H9 (cell line): ENCODE measurements around the gene EML4. TPM values are rescaled to one million over a fixed set of nuclear protein-coding genes. Genes with fewer than 3 reads are reported as not detected.

Experiments used
- DNase-seq: peaks from one replicate; pipeline ENCODE4 v3.0.0-alpha.2; 2017
- H2AFZ ChIP-seq: one replicate; pipeline ENCODE4 v1.6.1; 2013; ENCODE audit warnings: mild to moderate bottlenecking, low read length, control low read depth, moderate library complexity
- H2AK5ac ChIP-seq: 2 replicates; pipeline ENCODE4 v1.6.1; 2013; ENCODE audit warnings: low read length, control low read depth, mixed read lengths; ENCODE audit not compliant: insufficient read length
- H2BK120ac ChIP-seq: one replicate; pipeline ENCODE4 v1.6.1; 2013; ENCODE audit warnings: low read depth, mild to moderate bottlenecking, low read length, control low read depth, inconsistent platforms; ENCODE audit not compliant: poor library complexity, severe bottlenecking
- H2BK12ac ChIP-seq: 2 replicates; pipeline ENCODE4 v1.6.1; 2013; ENCODE audit warnings: low read length, control low read depth, mixed read lengths, low read depth; ENCODE audit not compliant: insufficient read length
- H2BK15ac ChIP-seq: 2 replicates; pipeline ENCODE4 v1.6.1; 2013; ENCODE audit warnings: low read depth, low read length, control low read depth
- H2BK20ac ChIP-seq: one replicate; pipeline ENCODE4 v1.6.1; 2013; ENCODE audit warnings: low read depth, mild to moderate bottlenecking, low read length, control low read depth, inconsistent platforms; ENCODE audit not compliant: poor library complexity, severe bottlenecking
- H2BK5ac ChIP-seq: 2 replicates; pipeline ENCODE4 v1.6.1; 2013; ENCODE audit warnings: low read length, control low read depth, mixed read lengths; ENCODE audit not compliant: insufficient read length
- H3K14ac ChIP-seq: 2 replicates; pipeline ENCODE4 v1.6.1; 2013; ENCODE audit warnings: low read length, control low read depth; ENCODE audit not compliant: insufficient read depth
- H3K18ac ChIP-seq: 2 replicates; pipeline ENCODE4 v1.6.1; 2013; ENCODE audit warnings: low read depth, mild to moderate bottlenecking, mixed read lengths, low read length, control low read depth; ENCODE audit not compliant: insufficient read length
- H3K23ac ChIP-seq: 2 replicates; pipeline ENCODE4 v1.6.1; 2013; ENCODE audit warnings: low read length, control low read depth, mixed read lengths, low read depth; ENCODE audit not compliant: insufficient read length
- H3K23me2 ChIP-seq: 2 replicates; pipeline ENCODE4 v1.6.1; 2013; ENCODE audit warnings: low read depth, mild to moderate bottlenecking, mixed read lengths, low read length, control low read depth; ENCODE audit not compliant: insufficient read length, poor library complexity, severe bottlenecking
- H3K27ac ChIP-seq: 2 replicates; pipeline ENCODE4 v1.5.1; 2013; ENCODE audit warnings: low read length, control low read depth, mixed read lengths, low read depth; ENCODE audit not compliant: insufficient read length
- H3K27me3 ChIP-seq: 2 replicates; pipeline ENCODE4 v1.6.1; 2013; ENCODE audit warnings: low read length, control low read depth, inconsistent platforms; ENCODE audit not compliant: insufficient read depth
- H3K4ac ChIP-seq: 2 replicates; pipeline ENCODE4 v1.6.1; 2013; ENCODE audit warnings: low read depth, mild to moderate bottlenecking, control low read depth, inconsistent platforms, low read length, moderate library complexity
- H3K4me1 ChIP-seq: 2 replicates; pipeline ENCODE4 v1.6.1; 2013; ENCODE audit warnings: low read length, control low read depth, inconsistent platforms; ENCODE audit not compliant: insufficient read depth
- H3K4me2 ChIP-seq: 2 replicates; pipeline ENCODE4 v1.6.1; 2013; ENCODE audit warnings: low read length, control low read depth, mixed read lengths; ENCODE audit not compliant: insufficient read length, insufficient read depth
- H3K56ac ChIP-seq: 2 replicates; pipeline ENCODE4 v1.6.1; 2013; ENCODE audit warnings: low read depth, mild to moderate bottlenecking, mixed read lengths, low read length, control low read depth; ENCODE audit not compliant: insufficient read length
- H3K79me1 ChIP-seq: 2 replicates; pipeline ENCODE4 v1.6.1; 2013; ENCODE audit warnings: low read depth, mild to moderate bottlenecking, moderate library complexity, low read length, control low read depth, inconsistent platforms; ENCODE audit not compliant: insufficient read depth, poor library complexity, severe bottlenecking
- H3K79me2 ChIP-seq: 2 replicates; pipeline ENCODE4 v1.6.1; 2013; ENCODE audit warnings: low read length, control low read depth, inconsistent platforms; ENCODE audit not compliant: insufficient read depth
- H3K9ac ChIP-seq: 2 replicates; pipeline ENCODE4 v1.6.1; 2013; ENCODE audit warnings: low read length, control low read depth, mixed read lengths; ENCODE audit not compliant: insufficient read length; ENCODE audit errors: extremely low read depth
- H3K9me3 ChIP-seq: one replicate; pipeline ENCODE4 v1.6.1; 2013; ENCODE audit warnings: low read depth, low read length, inconsistent platforms; ENCODE audit not compliant: control insufficient read depth
- H3T11ph ChIP-seq: one replicate; pipeline ENCODE4 v1.6.1; 2013; ENCODE audit warnings: mild to moderate bottlenecking, low read length, control low read depth, inconsistent platforms
- H4K20me1 ChIP-seq: one replicate; pipeline ENCODE4 v1.6.1; 2013; ENCODE audit not compliant: control insufficient read depth, insufficient read length, insufficient read depth
- H4K5ac ChIP-seq: 2 replicates; pipeline ENCODE4 v1.6.1; 2013; ENCODE audit warnings: low read depth, mild to moderate bottlenecking, mixed read lengths, low read length, control low read depth; ENCODE audit not compliant: insufficient read length
- H4K8ac ChIP-seq: replicated peaks from 2 replicates; pipeline ENCODE4 v1.6.1; 2013; ENCODE audit warnings: low read length, control low read depth, mixed read lengths, low read depth; ENCODE audit not compliant: insufficient read length
- H4K91ac ChIP-seq: 2 replicates; pipeline ENCODE4 v1.6.1; 2013; ENCODE audit warnings: low read depth, mild to moderate bottlenecking, moderate library complexity, mixed read lengths, low read length, control low read depth; ENCODE audit not compliant: insufficient read length
- H3K27ac Mint-ChIP-seq, 3 experiments: 2 replicates in 2 of 3; 3 replicates in 1 of 3; pipeline ENCODE4 v1.8.0; 2020 to 2021; ENCODE audit warnings: mixed read lengths in 3 of 3, mild to moderate bottlenecking in 1 of 3, moderate library complexity in 1 of 3
- H3K27me3 Mint-ChIP-seq: 2 replicates; pipeline ENCODE4 v1.8.0; 2021; ENCODE audit warnings: low read depth, mild to moderate bottlenecking, moderate library complexity, mixed read lengths
- H3K36me3 Mint-ChIP-seq, 3 experiments: 2 replicates in 2 of 3; 3 replicates in 1 of 3; pipeline ENCODE4 v1.8.0; 2020 to 2021; ENCODE audit warnings: low read depth in 3 of 3, mixed read lengths in 3 of 3; ENCODE audit not compliant: insufficient read depth in 1 of 3
- H3K4me1 Mint-ChIP-seq, 2 experiments: 2 replicates each; pipeline ENCODE4 v1.8.0; 2020; ENCODE audit warnings: mixed read lengths in 2 of 2
- H3K4me3 Mint-ChIP-seq, 2 experiments: 2 replicates in 1 of 2; 3 replicates in 1 of 2; pipeline ENCODE4 v1.8.0; 2020 to 2021; ENCODE audit warnings: mild to moderate bottlenecking in 2 of 2, mixed read lengths in 2 of 2, moderate library complexity in 1 of 2
- H3K9me3 Mint-ChIP-seq, 2 experiments: 2 replicates in 1 of 2; 3 replicates in 1 of 2; pipeline ENCODE4 v1.8.0; 2020; ENCODE audit warnings: mild to moderate bottlenecking in 2 of 2, mixed read lengths in 2 of 2, moderate library complexity in 1 of 2
- WGBS: extraction: QIAGEN DNeasy Blood & Tissue Kit; methylation state at CpG from one replicate; pipeline ENCODE4 v1.1.7; 2013; ENCODE audit warnings: missing lambda C conversion rate, low lambda C conversion rate, mixed read lengths; ENCODE audit not compliant: insufficient read length; ENCODE audit errors: extremely low coverage; 5-methylcytosine and 5-hydroxymethylcytosine counted together
- total RNA-seq: library from RNA; stranded (reverse); gene quantifications from 2 replicates; pipeline ENCODE4 v1.2.1, GENCODE V29; 2021
- TF ChIP-seq, protein P1 (sequence below): fragments of 200-600 bp; sonication (generic); conservative IDR thresholded peaks from 3 replicates; pipeline ENCODE4 v1.8.0; 2021; ENCODE audit warnings: antibody characterized with exemption, mild to moderate bottlenecking

The EML4 gene
- total RNA-seq, 1 experiment from 2014 or later, result 68.6 TPM

DNA sequence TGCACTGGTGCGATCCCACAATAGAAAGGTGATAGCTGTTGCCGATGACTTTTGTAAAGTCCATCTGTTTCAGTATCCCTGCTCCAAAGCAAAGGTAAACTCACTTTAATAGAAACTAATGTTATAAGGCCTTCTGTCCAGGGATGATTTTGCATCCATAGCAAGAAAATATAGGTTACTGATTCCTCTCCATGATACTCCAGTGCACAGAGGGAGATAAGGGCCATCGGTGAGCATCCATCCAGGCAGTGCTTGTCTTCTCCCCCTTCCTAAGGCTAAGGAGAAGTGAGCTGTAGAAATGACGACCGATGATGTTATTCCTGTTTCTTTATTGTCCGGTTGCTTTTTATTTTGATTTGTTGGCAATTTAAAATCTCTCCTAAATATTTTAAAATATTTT is 159.8 kb downstream of the EML4 start:
- Mint-ChIP-seq H3K9me3 (no peaks in the 10 kb centered on the region), H3K27ac (no peak overlapping the region), H3K4me1 (no peaks in the 10 kb centered on the region), H3K27me3 (no peaks in the 10 kb centered on the region), H3K36me3 (peaks cover 20 to 48% (median 41%) of the 10 kb centered on the region in 3 experiments; a peak in 6 of 7 replicates), H3K4me3 (no peak overlapping the region)
- no peak overlapping the region for H4K5ac ChIP-seq
- DNase-seq, result no peak
- no peak overlapping the region for H2BK15ac ChIP-seq
- no peak overlapping the region for H2BK12ac ChIP-seq
- H3K56ac ChIP-seq, result no peak overlapping the region
- H3K9me3 ChIP-seq, result no peaks in the 10 kb centered on the region
- H3K27me3 ChIP-seq, result no peaks in the 10 kb centered on the region
- no CpG with 5 or more reads among the region's 6 CpGs for WGBS
- no peak overlapping the region for H2AK5ac ChIP-seq
- H2BK120ac ChIP-seq, result no peak overlapping the region
- no peak overlapping the region for H3T11ph ChIP-seq
- no peak overlapping the region for H3K9ac ChIP-seq
- H3K18ac ChIP-seq, result no peak overlapping the region
- H3K23me2 ChIP-seq, result no peaks in the 10 kb centered on the region
- H3K79me1 ChIP-seq, result no peaks in the 10 kb centered on the region
- no peaks in the 10 kb centered on the region for H3K4me1 ChIP-seq
- H3K4me2 ChIP-seq, result no peak overlapping the region
- H4K20me1 ChIP-seq, result no peaks in the 10 kb centered on the region
- TF ChIP-seq, protein P1, sequence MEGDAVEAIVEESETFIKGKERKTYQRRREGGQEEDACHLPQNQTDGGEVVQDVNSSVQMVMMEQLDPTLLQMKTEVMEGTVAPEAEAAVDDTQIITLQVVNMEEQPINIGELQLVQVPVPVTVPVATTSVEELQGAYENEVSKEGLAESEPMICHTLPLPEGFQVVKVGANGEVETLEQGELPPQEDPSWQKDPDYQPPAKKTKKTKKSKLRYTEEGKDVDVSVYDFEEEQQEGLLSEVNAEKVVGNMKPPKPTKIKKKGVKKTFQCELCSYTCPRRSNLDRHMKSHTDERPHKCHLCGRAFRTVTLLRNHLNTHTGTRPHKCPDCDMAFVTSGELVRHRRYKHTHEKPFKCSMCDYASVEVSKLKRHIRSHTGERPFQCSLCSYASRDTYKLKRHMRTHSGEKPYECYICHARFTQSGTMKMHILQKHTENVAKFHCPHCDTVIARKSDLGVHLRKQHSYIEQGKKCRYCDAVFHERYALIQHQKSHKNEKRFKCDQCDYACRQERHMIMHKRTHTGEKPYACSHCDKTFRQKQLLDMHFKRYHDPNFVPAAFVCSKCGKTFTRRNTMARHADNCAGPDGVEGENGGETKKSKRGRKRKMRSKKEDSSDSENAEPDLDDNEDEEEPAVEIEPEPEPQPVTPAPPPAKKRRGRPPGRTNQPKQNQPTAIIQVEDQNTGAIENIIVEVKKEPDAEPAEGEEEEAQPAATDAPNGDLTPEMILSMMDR, result no peak
- H3K14ac ChIP-seq, result no peak overlapping the region
- no peak overlapping the region for H2AFZ ChIP-seq
- H2BK20ac ChIP-seq, result no peak overlapping the region
- no peak overlapping the region for H3K4ac ChIP-seq
- no peak overlapping the region for H3K23ac ChIP-seq
- no peak overlapping the region for H4K91ac ChIP-seq
- no peak overlapping the region for H4K8ac ChIP-seq
- H3K79me2 ChIP-seq, result no peaks in the 10 kb centered on the region
- no peak overlapping the region for H3K27ac ChIP-seq
- no peak overlapping the region for H2BK5ac ChIP-seq
